Keratinocyte (primary cell): ENCODE measurements around the gene UNC13A. TPM values are rescaled to one million over a fixed set of nuclear protein-coding genes. Genes with fewer than 3 reads are reported as not detected.

ENCODE experiments used
- DNase-seq: peaks from one replicate; pipeline ENCODE4 v3.0.0-alpha.2; 2011; ENCODE audit warnings: low read depth, missing footprints, low spot score
- FAIRE-seq: peaks from 2 replicates; lab custom pipeline; 2011; peaks lifted over from hg19 to GRCh38; lab: Jason Lieb, UNC
- H2AFZ ChIP-seq: 2 replicates; pipeline ENCODE4 v1.6.0; 2012; ENCODE audit warnings: low read length, control low read depth, inconsistent platforms; ENCODE audit not compliant: control insufficient read depth
- H3K27ac ChIP-seq: 2 replicates; pipeline ENCODE4 v1.5.1; 2011; ENCODE audit warnings: low read length; ENCODE audit not compliant: control insufficient read depth, insufficient read depth
- H3K27me3 ChIP-seq: 3 replicates; pipeline ENCODE4 v1.6.0; 2011; ENCODE audit warnings: low read length; ENCODE audit not compliant: control insufficient read depth, insufficient read depth; ENCODE audit errors: extremely low read depth
- H3K36me3 ChIP-seq, 2 experiments: 2 replicates in 1 of 2; 3 replicates in 1 of 2; pipeline ENCODE4 v1.5.1; 2011; ENCODE audit warnings: low read length in 2 of 2, mild to moderate bottlenecking in 1 of 2; ENCODE audit not compliant: control insufficient read depth in 2 of 2, insufficient read depth in 2 of 2; ENCODE audit errors: extremely low read depth in 1 of 2
- H3K4me1 ChIP-seq: 3 replicates; pipeline ENCODE4 v1.5.1; 2011; ENCODE audit warnings: low read length; ENCODE audit not compliant: control insufficient read depth, insufficient read depth; ENCODE audit errors: extremely low read depth
- H3K4me2 ChIP-seq: 3 replicates; pipeline ENCODE4 v1.6.0; 2011; ENCODE audit warnings: low read depth, low read length; ENCODE audit not compliant: control insufficient read depth, insufficient read depth; ENCODE audit errors: extremely low read depth
- H3K4me3 ChIP-seq, 3 experiments: fragments of 200-600 bp in 1 of 3; sonication (generic) in 1 of 3; 2 replicates in 2 of 3; 3 replicates in 1 of 3; pipeline ENCODE4 v1.5.1; 2011 to 2016; ENCODE audit warnings: low read length in 3 of 3, mild to moderate bottlenecking in 3 of 3, control low read depth in 2 of 3, inconsistent platforms in 1 of 3, low read depth in 1 of 3, mixed read lengths in 1 of 3, mixed run types in 1 of 3, moderate library complexity in 1 of 3; ENCODE audit not compliant: control insufficient read depth in 2 of 3, insufficient read depth in 2 of 3; ENCODE audit errors: extremely low read depth in 1 of 3
- H3K79me2 ChIP-seq: 2 replicates; pipeline ENCODE4 v1.6.0; 2012; ENCODE audit warnings: low read length; ENCODE audit not compliant: control insufficient read depth, insufficient read depth
- H3K9ac ChIP-seq: 3 replicates; pipeline ENCODE4 v1.6.0; 2011; ENCODE audit warnings: low read length; ENCODE audit not compliant: control insufficient read depth, insufficient read depth; ENCODE audit errors: extremely low read depth
- H3K9me1 ChIP-seq: 3 replicates; pipeline ENCODE4 v1.6.0; 2011; ENCODE audit warnings: low read length; ENCODE audit not compliant: control insufficient read depth, insufficient read depth; ENCODE audit errors: extremely low read depth
- H3K9me3 ChIP-seq: 2 replicates; pipeline ENCODE4 v1.5.1; 2012; ENCODE audit warnings: low read depth, low read length; ENCODE audit not compliant: control insufficient read depth
- H4K20me1 ChIP-seq: 3 replicates; pipeline ENCODE4 v1.6.0; 2011; ENCODE audit warnings: low read length; ENCODE audit not compliant: control insufficient read depth, insufficient read depth; ENCODE audit errors: extremely low read depth
- EZH2 ChIP-seq: IDR thresholded peaks from one replicate; pipeline ENCODE4 v1.6.1; 2012; ENCODE audit warnings: inconsistent platforms, mild to moderate bottlenecking, low read length, moderate library complexity
- dilution Hi-C: fragments of 300-500 bp; cut with MboI; formaldehyde crosslinking; loops from one replicate; pipeline ENCODE4 v1.7.0; 2020; ENCODE audit warnings: low sequenced_read_pairs; ENCODE audit not compliant: extremely low pct_ligation_motif_present
- polyA plus RNA-seq, 5 experiments: library from polyadenylated mRNA; depleted of rRNA in 3 of 5; stranded (reverse) in 3 of 5; stranded (forward) in 1 of 5; unstranded in 1 of 5; fragments of >200 nt; gene quantifications; 1 replicate in 1 of 5; 2 replicates in 3 of 5; 3 replicates in 1 of 5; pipeline versions ENCODE4 v1.2.1 to v1.2.3, GENCODE V29; 2011 to 2012; ENCODE audit warnings: missing spikeins in 2 of 5, low read depth in 1 of 5, low replicate concordance in 1 of 5
- TF ChIP-seq, protein P1 (sequence below), 3 experiments: IDR thresholded peaks in 1 of 3; conservative IDR thresholded peaks in 1 of 3; optimal IDR thresholded peaks in 1 of 3; 2 replicates in 2 of 3; 3 replicates in 1 of 3; pipeline versions ENCODE3 to v1.5.1; 2011; ENCODE audit warnings: low read length in 3 of 3, mild to moderate bottlenecking in 3 of 3, moderate library complexity in 2 of 3, control low read depth in 1 of 3, inconsistent platforms in 1 of 3; ENCODE audit not compliant: insufficient read depth in 2 of 3; ENCODE audit errors: extremely low read depth in 1 of 3

Gene UNC13A
- polyA plus RNA-seq, 1 donor (not counting 4 experiments of a cell fraction or from before 2014, with no cell fraction given): under 0.01 TPM

DNA sequence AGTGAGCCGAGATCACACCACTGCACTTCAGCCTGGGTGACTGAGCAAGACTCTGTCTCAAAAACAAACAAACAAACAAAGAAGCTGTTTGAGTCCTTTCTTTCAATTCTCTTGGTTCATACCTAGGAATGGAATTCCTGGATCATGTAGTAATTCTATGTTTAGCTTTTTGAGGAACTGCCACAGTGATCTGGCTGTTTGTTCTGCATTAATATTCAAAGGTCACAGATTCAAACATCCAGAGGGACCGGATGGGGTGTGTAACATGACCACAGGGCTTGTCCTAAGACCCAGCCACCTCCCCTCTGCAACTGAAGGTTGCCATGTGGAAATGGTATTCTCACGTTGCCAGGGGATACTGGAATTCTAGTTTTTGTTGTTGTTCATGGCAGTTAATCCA lies 122.5 kb downstream of the UNC13A start:
- FAIRE-seq (no peak), DNase-seq (no peak)
- Histone ChIP-seq H3K4me1 (no peaks in the 10 kb centered on the region), H2AFZ (no peak overlapping the region), H3K27me3 (no peaks in the 10 kb centered on the region), H3K79me2 (peaks cover 3% of the 10 kb centered on the region), H3K9ac (no peak overlapping the region), H3K36me3 (peaks cover 13 to 26% of the 10 kb centered on the region in 2 experiments), H3K4me3 (no peak overlapping the region), H4K20me1 (no peaks in the 10 kb centered on the region), H3K9me3 (no peaks in the 10 kb centered on the region), H3K27ac (no peak overlapping the region), H3K4me2 (no peak overlapping the region), H3K9me1 (no peaks in the 10 kb centered on the region)
- dilution Hi-C loops: no loop called here
- no peak for TF ChIP-seq EZH2
- TF ChIP-seq, protein P1, sequence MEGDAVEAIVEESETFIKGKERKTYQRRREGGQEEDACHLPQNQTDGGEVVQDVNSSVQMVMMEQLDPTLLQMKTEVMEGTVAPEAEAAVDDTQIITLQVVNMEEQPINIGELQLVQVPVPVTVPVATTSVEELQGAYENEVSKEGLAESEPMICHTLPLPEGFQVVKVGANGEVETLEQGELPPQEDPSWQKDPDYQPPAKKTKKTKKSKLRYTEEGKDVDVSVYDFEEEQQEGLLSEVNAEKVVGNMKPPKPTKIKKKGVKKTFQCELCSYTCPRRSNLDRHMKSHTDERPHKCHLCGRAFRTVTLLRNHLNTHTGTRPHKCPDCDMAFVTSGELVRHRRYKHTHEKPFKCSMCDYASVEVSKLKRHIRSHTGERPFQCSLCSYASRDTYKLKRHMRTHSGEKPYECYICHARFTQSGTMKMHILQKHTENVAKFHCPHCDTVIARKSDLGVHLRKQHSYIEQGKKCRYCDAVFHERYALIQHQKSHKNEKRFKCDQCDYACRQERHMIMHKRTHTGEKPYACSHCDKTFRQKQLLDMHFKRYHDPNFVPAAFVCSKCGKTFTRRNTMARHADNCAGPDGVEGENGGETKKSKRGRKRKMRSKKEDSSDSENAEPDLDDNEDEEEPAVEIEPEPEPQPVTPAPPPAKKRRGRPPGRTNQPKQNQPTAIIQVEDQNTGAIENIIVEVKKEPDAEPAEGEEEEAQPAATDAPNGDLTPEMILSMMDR (optimal IDR thresholded peaks at IDR 0.05 in 1 of 3, IDR thresholded peaks at IDR 0.05 in 1 of 3, conservative IDR thresholded peaks at IDR 0.05 in 1 of 3; ENCODE audit: extremely low read depth in 1 of 3, insufficient read depth in 2 of 3, low read length in 3 of 3): no peak

DNA sequence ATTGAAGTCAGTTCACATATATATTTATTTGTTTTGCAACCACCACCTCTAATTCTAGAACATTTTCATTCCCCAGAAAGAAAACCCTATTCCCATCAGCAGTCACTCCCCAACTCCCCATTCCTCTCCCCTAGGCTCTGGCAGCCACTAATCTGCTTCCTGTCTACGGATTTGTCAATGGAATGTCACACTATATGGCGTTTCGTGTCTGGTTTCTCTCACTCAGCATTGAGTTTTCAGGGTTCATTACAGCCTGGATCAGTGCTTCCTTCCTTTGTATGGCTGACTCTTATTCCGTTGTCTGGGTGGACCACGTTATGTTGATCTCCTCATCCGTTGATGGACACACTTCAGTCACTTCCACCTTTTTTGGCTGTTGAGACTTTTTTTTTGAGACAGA lies 123.4 kb downstream of the UNC13A start:
- H3K9me3 ChIP-seq: no peaks in the 10 kb centered on the region
- H3K79me2 ChIP-seq: peaks cover 3% of the 10 kb centered on the region
- no peak overlapping the region for H3K4me3 ChIP-seq
- H3K9me1 ChIP-seq: no peaks in the 10 kb centered on the region
- H3K27ac ChIP-seq: no peak overlapping the region
- H3K4me1 ChIP-seq: no peaks in the 10 kb centered on the region
- dilution Hi-C loops: no loop called here
- TF ChIP-seq, protein P1 (optimal IDR thresholded peaks at IDR 0.05 in 1 of 3, IDR thresholded peaks at IDR 0.05 in 1 of 3, conservative IDR thresholded peaks at IDR 0.05 in 1 of 3; ENCODE audit: extremely low read depth in 1 of 3, insufficient read depth in 2 of 3, low read length in 3 of 3): no peak
- no peak for TF ChIP-seq EZH2
- DNase-seq: no peak
- no peaks in the 10 kb centered on the region for H4K20me1 ChIP-seq
- H3K36me3 ChIP-seq: peaks cover 22 to 33% of the 10 kb centered on the region in 2 experiments
- no peak overlapping the region for H2AFZ ChIP-seq
- H3K4me2 ChIP-seq: no peak overlapping the region
- FAIRE-seq: no peak
- H3K27me3 ChIP-seq: no peaks in the 10 kb centered on the region
- no peak overlapping the region for H3K9ac ChIP-seq
